HepG2 (cell line): ENCODE data around the gene ACSF3. TPM values are rescaled to one million over a fixed set of nuclear protein-coding genes. Genes with fewer than 3 reads are reported as not detected.
A peak's percentile ranks its signal among the peaks of the same experiment; 100 is the strongest.

Experiments
- ATAC-seq: fragments of 200-7000 bp; cut with Tn5 transposase; 3 replicates; pipeline ENCODE4 v1.9.1; 2020; ENCODE audit warnings: mild to moderate bottlenecking, moderate library complexity
- BruUV-seq: library from RNA; stranded (reverse); fragments of 400-500 nt; replicated peaks from 2 replicates; lab custom pipeline; 2021; lab: Mats Ljungman, UMichigan
- CTCF ChIA-PET: fragments of 300-600 bp; formaldehyde crosslinking; extraction: SDS; loops from one replicate; lab custom pipeline; 2021; ENCODE audit warnings: low total read pairs, inconsistent platforms, low intra/inter-chr PET ratio; lab: Yijun Ruan, JAX
- POLR2A ChIA-PET: fragments of 350-600 bp; sonication (Branson Sonifier 250); formaldehyde crosslinking; loops from one replicate; lab custom pipeline; 2020; ENCODE audit warnings: antibody characterized with exemption, inconsistent platforms; lab: Yijun Ruan, JAX
- DNase-seq: peaks from one replicate; pipeline ENCODE4 v3.0.0-alpha.2; 2015; ENCODE audit warnings: low spot score
- FAIRE-seq: peaks from 3 replicates; lab custom pipeline; 2011; peaks lifted over from hg19 to GRCh38; lab: Jason Lieb, UNC
- H2AFZ ChIP-seq: one replicate; pipeline ENCODE4 v1.6.1; 2011; ENCODE audit warnings: low read length, inconsistent platforms
- H3K27ac ChIP-seq: fragments of 300-600 bp; 3 replicates; pipeline ENCODE4 v1.8.0; 2011; ENCODE audit warnings: mixed run types, mild to moderate bottlenecking, mixed read lengths, low read length, inconsistent platforms; ENCODE audit not compliant: insufficient read depth; ENCODE audit errors: extremely low read length
- H3K27me3 ChIP-seq, 2 experiments: fragments of 200-600 bp in 1 of 2; 2 replicates in 1 of 2; 3 replicates in 1 of 2; pipeline versions ENCODE4 v1.6.0 to v1.8.0; 2011; ENCODE audit warnings: low read length in 2 of 2, mild to moderate bottlenecking in 2 of 2, moderate library complexity in 2 of 2, inconsistent platforms in 1 of 2; ENCODE audit not compliant: insufficient read depth in 2 of 2, control insufficient read depth in 1 of 2
- H3K36me3 ChIP-seq, 2 experiments: fragments of 200-600 bp in 1 of 2; replicated peaks in 1 of 2; 2 replicates in 1 of 2; 3 replicates in 1 of 2; pipeline versions ENCODE4 v1.5.1 to v1.8.0; 2011; ENCODE audit warnings: low read length in 2 of 2, inconsistent platforms in 1 of 2; ENCODE audit not compliant: insufficient read depth in 2 of 2, control insufficient read depth in 1 of 2
- H3K4me1 ChIP-seq: 2 replicates; pipeline ENCODE4 v1.5.1; 2012; ENCODE audit warnings: low read length, inconsistent platforms; ENCODE audit not compliant: insufficient read depth
- H3K4me2 ChIP-seq: 2 replicates; pipeline ENCODE4 v1.6.0; 2011; ENCODE audit warnings: low read depth, low read length, inconsistent platforms
- H3K4me3 ChIP-seq, 3 experiments: fragments of 200-600 bp in 1 of 3; sonication (generic), shearing (Covaris generic) in 1 of 3; replicated peaks in 1 of 3; 2 replicates each; pipeline ENCODE4 v1.5.1; 2011 to 2016; ENCODE audit warnings: low read length in 3 of 3, inconsistent platforms in 2 of 3, low read depth in 2 of 3, mild to moderate bottlenecking in 2 of 3, control low read depth in 1 of 3, mixed read lengths in 1 of 3; ENCODE audit not compliant: insufficient read depth in 1 of 3
- H3K79me2 ChIP-seq: one replicate; pipeline ENCODE4 v1.6.1; 2011; ENCODE audit warnings: low read length, inconsistent platforms; ENCODE audit not compliant: insufficient read depth
- H3K9ac ChIP-seq: 2 replicates; pipeline ENCODE4 v1.6.0; 2011; ENCODE audit warnings: mild to moderate bottlenecking, low read depth, low read length, inconsistent platforms; ENCODE audit not compliant: insufficient read depth
- H3K9me3 ChIP-seq: 2 replicates; pipeline ENCODE4 v1.5.1; 2012; ENCODE audit warnings: mild to moderate bottlenecking, low read length
- H4K20me1 ChIP-seq: 2 replicates; pipeline ENCODE4 v1.6.0; 2011; ENCODE audit warnings: inconsistent platforms, mild to moderate bottlenecking, low read length, moderate library complexity; ENCODE audit not compliant: insufficient read depth
- ATRX ChIP-seq: sonication (generic); formaldehyde crosslinking; IDR thresholded peaks from 2 replicates; pipeline ENCODE4 v1.4.0; 2020; ENCODE audit warnings: missing genetic modification reagents, borderline replicate concordance
- BRD4 ChIP-seq: sonication (generic); formaldehyde crosslinking; IDR thresholded peaks from 2 replicates; pipeline ENCODE4 v1.4.0; 2020; ENCODE audit warnings: missing genetic modification reagents
- CHD2 ChIP-seq: IDR thresholded peaks from 2 replicates; pipeline ENCODE4 v1.6.1; 2011; ENCODE audit warnings: low read depth, low read length, improper control_type of control experiment
- IKZF4 ChIP-seq: sonication (generic); formaldehyde crosslinking; IDR thresholded peaks from 2 replicates; pipeline ENCODE4 v1.5.1; 2020; ENCODE audit warnings: borderline replicate concordance, mild to moderate bottlenecking, low read depth, missing genetic modification reagents; ENCODE audit errors: not compliant biosample characterization
- RBM22 ChIP-seq: fragments of 200-400 bp; formaldehyde crosslinking; optimal IDR thresholded peaks from 2 replicates; pipeline ENCODE3; 2017; ENCODE audit warnings: mild to moderate bottlenecking, low read length, moderate library complexity
- STAG1 ChIP-seq: sonication (generic); formaldehyde crosslinking; IDR thresholded peaks from 2 replicates; pipeline ENCODE4 v1.4.0; 2020; ENCODE audit warnings: missing genetic modification reagents
- TMF1 ChIP-seq: sonication (generic); formaldehyde crosslinking; IDR thresholded peaks from 2 replicates; pipeline ENCODE4 v1.8.1; 2022; ENCODE audit warnings: low read depth, missing genetic modification reagents
- TSC22D2 ChIP-seq: sonication (generic); formaldehyde crosslinking; IDR thresholded peaks from 2 replicates; pipeline ENCODE4 v1.5.1; 2020; ENCODE audit warnings: missing genetic modification reagents, mild to moderate bottlenecking, borderline replicate concordance
- ZBTB3 ChIP-seq: sonication (generic); formaldehyde crosslinking; IDR thresholded peaks from 2 replicates; pipeline ENCODE4 v1.4.0; 2020; ENCODE audit warnings: low read depth, mild to moderate bottlenecking, moderate library complexity, missing genetic modification reagents, borderline replicate concordance
- ZNF124 ChIP-seq: sonication (generic); formaldehyde crosslinking; IDR thresholded peaks from 2 replicates; pipeline ENCODE4 v1.4.0; 2020; ENCODE audit warnings: missing genetic modification reagents
- ZNF138 ChIP-seq: sonication (generic); formaldehyde crosslinking; IDR thresholded peaks from 2 replicates; pipeline ENCODE4 v1.5.0; 2020; ENCODE audit warnings: mild to moderate bottlenecking, low read depth, missing genetic modification reagents
- ZNF232 ChIP-seq: sonication (generic); formaldehyde crosslinking; IDR thresholded peaks from 2 replicates; pipeline ENCODE4 v1.4.0; 2020; ENCODE audit warnings: missing genetic modification reagents, borderline replicate concordance
- ZNF264 ChIP-seq: sonication (generic); formaldehyde crosslinking; IDR thresholded peaks from 2 replicates; pipeline ENCODE4 v1.4.0; 2020; ENCODE audit warnings: missing genetic modification reagents
- ZNF768 ChIP-seq: sonication (generic); formaldehyde crosslinking; IDR thresholded peaks from 2 replicates; pipeline ENCODE4 v1.4.0; 2020; ENCODE audit warnings: missing genetic modification reagents
- WGBS: methylation state at CpG from one replicate; pipeline ENCODE4 v1.1.6; 2017; ENCODE audit warnings: low lambda C conversion rate; 5-methylcytosine and 5-hydroxymethylcytosine counted together
- in situ Hi-C: cut with HindIII; loops from 2 replicates; pipeline ENCODE4 v1.10.0; 2017; ENCODE audit warnings: low pct_unique_long_range_greater_than_20kb; ENCODE audit not compliant: extremely low pct_ligation_motif_present
- intact Hi-C: fragments of 100-400 bp; cut with micrococcal nuclease; formaldehyde crosslinking; loops from one replicate; pipeline ENCODE4 v1.10.0; 2022; ENCODE audit not compliant: unreplicated experiment
- polyA plus RNA-seq, 8 experiments: library from polyadenylated mRNA; depleted of rRNA in 3 of 8; stranded (reverse) in 7 of 8; unstranded in 1 of 8; fragments of >200 nt; fragmentation: Illumina TruSeq in 4 of 8; extraction: Trizol in 4 of 8; gene quantifications; 2 replicates each; pipeline versions ENCODE4 v1.2.1 to v1.2.3, GENCODE V29; 2011 to 2016; ENCODE audit warnings: low read depth in 4 of 8, missing spikeins in 1 of 8, mixed read lengths in 1 of 8; ENCODE audit not compliant: insufficient read depth in 1 of 8
- total RNA-seq, 5 experiments: library from RNA; depleted of rRNA; stranded (reverse); fragments of >200 nt; fragmentation: Illumina TruSeq; extraction: Trizol; gene quantifications; 2 replicates each; pipeline ENCODE4 v1.2.3, GENCODE V29; 2016; ENCODE audit warnings: low read depth in 1 of 5
- TF ChIP-seq, protein P1 (sequence below): sonication (generic); formaldehyde crosslinking; IDR thresholded peaks from 2 replicates; pipeline ENCODE4 v1.9.0; 2021; ENCODE audit warnings: missing genetic modification reagents, borderline replicate concordance

ACSF3 gene
- total and polyA plus RNA-seq, 2 of the 13 experiments (the other 11 are each of a cell fraction or from before 2014, with no cell fraction given): 14.9 to 30.6 TPM

DNA sequence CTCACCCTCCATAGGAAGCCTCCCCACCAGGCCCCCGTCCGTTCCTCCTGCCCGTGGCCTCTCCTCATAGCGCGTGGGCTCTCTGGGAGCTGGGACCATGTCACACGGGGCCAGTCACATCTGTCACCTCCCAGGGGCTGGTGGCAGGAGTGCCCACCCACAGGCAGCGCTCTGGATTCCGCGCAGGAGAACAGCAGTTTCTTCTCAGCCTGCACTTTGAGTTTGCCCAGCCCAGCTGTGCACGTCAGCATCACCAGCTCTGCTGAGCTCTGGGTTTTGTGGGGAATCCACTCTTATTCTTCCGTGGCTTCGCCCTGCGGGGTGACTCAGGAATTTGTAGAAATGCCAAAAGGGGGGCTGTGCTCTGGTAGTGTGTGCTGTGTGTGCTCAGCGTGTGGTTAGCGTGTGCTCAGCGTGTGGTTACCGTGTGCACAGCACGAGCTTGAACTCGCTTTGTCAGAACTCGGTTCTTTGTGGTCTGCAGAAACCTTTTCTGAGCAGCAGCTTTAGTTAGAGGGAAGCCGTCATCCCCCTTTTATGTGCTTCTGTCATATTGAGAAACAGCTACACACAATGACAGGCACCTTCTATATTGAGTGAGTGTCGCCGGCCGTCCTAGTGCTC is 3.2 kb downstream of the ACSF3 start:
- ChIA-PET POLR2A (no interaction called here), CTCF (no interaction called here)
- no peak overlapping the region for H3K9ac ChIP-seq
- DNase-seq (no peak), ATAC-seq (no peak), FAIRE-seq (no peak)
- H3K9me3 ChIP-seq: no peaks in the 10 kb centered on the region
- in situ Hi-C loops: no loop called here
- peaks cover 39% of the 10 kb centered on the region for H3K79me2 ChIP-seq
- H3K4me2 ChIP-seq: no peak overlapping the region
- no peak overlapping the region for H3K4me3 ChIP-seq
- peaks cover 69% of the 10 kb centered on the region for H3K4me1 ChIP-seq
- H3K27me3 ChIP-seq: no peaks in the 10 kb centered on the region
- BruUV-seq: no TSS peak
- no peak overlapping the region for H2AFZ ChIP-seq
- peaks cover 12% of the 10 kb centered on the region; the same call in 1 of the 2 replicates for H4K20me1 ChIP-seq
- no peak overlapping the region for H3K27ac ChIP-seq
- intact Hi-C loops: no loop called here
- H3K36me3 ChIP-seq: peaks cover 10 to 19% of the 10 kb centered on the region in 2 experiments
- TF ChIP-seq ZNF138: no peak
- TF ChIP-seq TSC22D2 (CRISPR knock-in tag): no peak
- TF ChIP-seq RBM22: peak; percentile 14
- TF ChIP-seq IKZF4: no peak
- no peak for TF ChIP-seq TMF1
- no peak for TF ChIP-seq BRD4
- TF ChIP-seq, protein P1, sequence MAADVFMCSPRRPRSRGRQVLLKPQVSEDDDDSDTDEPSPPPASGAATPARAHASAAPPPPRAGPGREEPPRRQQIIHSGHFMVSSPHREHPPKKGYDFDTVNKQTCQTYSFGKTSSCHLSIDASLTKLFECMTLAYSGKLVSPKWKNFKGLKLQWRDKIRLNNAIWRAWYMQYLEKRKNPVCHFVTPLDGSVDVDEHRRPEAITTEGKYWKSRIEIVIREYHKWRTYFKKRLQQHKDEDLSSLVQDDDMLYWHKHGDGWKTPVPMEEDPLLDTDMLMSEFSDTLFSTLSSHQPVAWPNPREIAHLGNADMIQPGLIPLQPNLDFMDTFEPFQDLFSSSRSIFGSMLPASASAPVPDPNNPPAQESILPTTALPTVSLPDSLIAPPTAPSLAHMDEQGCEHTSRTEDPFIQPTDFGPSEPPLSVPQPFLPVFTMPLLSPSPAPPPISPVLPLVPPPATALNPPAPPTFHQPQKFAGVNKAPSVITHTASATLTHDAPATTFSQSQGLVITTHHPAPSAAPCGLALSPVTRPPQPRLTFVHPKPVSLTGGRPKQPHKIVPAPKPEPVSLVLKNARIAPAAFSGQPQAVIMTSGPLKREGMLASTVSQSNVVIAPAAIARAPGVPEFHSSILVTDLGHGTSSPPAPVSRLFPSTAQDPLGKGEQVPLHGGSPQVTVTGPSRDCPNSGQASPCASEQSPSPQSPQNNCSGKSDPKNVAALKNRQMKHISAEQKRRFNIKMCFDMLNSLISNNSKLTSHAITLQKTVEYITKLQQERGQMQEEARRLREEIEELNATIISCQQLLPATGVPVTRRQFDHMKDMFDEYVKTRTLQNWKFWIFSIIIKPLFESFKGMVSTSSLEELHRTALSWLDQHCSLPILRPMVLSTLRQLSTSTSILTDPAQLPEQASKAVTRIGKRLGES (CRISPR knock-in tag): no peak
- no peak for TF ChIP-seq ZNF264 (CRISPR knock-in tag)
- peak; percentile 12; the same call in 1 of the 2 replicates for TF ChIP-seq ZNF768 (CRISPR knock-in tag)
- TF ChIP-seq ZNF232 (CRISPR knock-in tag): no peak
- no peak for TF ChIP-seq ZBTB3 (CRISPR knock-in tag)
- no peak for TF ChIP-seq CHD2
- no peak for TF ChIP-seq ATRX (CRISPR knock-in tag)
- no peak for TF ChIP-seq STAG1 (CRISPR knock-in tag)
- no peak for TF ChIP-seq ZNF124 (CRISPR knock-in tag)
- 92% methylated on average over 24 of the region's 24 CpGs for WGBS
